ENCODE results near the gene ZNF22. TPM values are rescaled to one million over a fixed set of nuclear protein-coding genes. Genes with fewer than 3 reads are reported as not detected.

Gene ZNF22
- total RNA-seq, result 16.5 and 35.4 TPM in 2 replicates

GRCh38 chr10:45000752-45001380 is at the start of gene ZNF22:
TSS of gene ZNF22 (plus strand) at chr10:45000923. CDS start at chr10:45003369, 2,446 bp downstream.

GRCh38 chr10:44959247-44960087 is 41.3 kb upstream of the ZNF22 start, which contains the start of gene RASSF4:
TSS of gene RASSF4 (plus strand) at chr10:44959802. CDS start at chr10:44970203, 10,401 bp downstream.

GRCh38 chr10:44978570-44979280 is 22.0 kb upstream of the ZNF22 start, which contains the start of gene DEPP1:
TSS of gene DEPP1 (minus strand) at chr10:44978809. CDS start at chr10:44978030, 779 bp downstream.

Other genes with a start within 250 kb of the ZNF22 start
- not detected in 2 replicates for gene TMEM72, start 89.6 kb upstream of the ZNF22 start, total RNA-seq
- 11.2 and 23.0 TPM in 2 replicates for gene RASSF4, start 41.1 kb upstream of the ZNF22 start, total RNA-seq
- gene DEPP1, start 22.1 kb upstream of the ZNF22 start, total RNA-seq, result 11.5 and 18.7 TPM in 2 replicates